Measurements from ENCODE around the gene PMM2.

PMM2 gene

GRCh38 chr16:8890549-8890921 lies 92.9 kb downstream of the PMM2 start:
- DNase-seq = no peak

GRCh38 chr16:8892101-8892575 lies 94.5 kb downstream of the PMM2 start:
- DNase-seq = no peak

GRCh38 chr16:8893426-8893825 lies 95.8 kb downstream of the PMM2 start:
- DNase-seq = no peak

- no peak for DNase-seq
Measured at GRCh38 chr16:8893976-8894690, 96.5 kb downstream of the PMM2 start.

- DNase-seq = no peak
Measured at GRCh38 chr16:8894736-8895334, 97.2 kb downstream of the PMM2 start.

- DNase-seq = no peak
Measured at GRCh38 chr16:8898660-8899318, 101.2 kb downstream of the PMM2 start.

All from CD4-positive, alpha-beta T cell treated with Interferon alpha-2 for 1 hour (primary cell).